GM10266 (cell line): ENCODE data around the gene NDP.

Experiments
- DNase-seq: peaks from one replicate; pipeline ENCODE4 v3.0.0; 2012; ENCODE audit errors: extremely low spot score
- TF ChIP-seq, protein P1 (sequence below): IDR thresholded peaks from 2 replicates; pipeline ENCODE4 v1.5.1; 2012; ENCODE audit warnings: mild to moderate bottlenecking, low read depth; ENCODE audit not compliant: control insufficient read depth, insufficient read depth; ENCODE audit errors: missing control alignments

NDP gene

DNA sequence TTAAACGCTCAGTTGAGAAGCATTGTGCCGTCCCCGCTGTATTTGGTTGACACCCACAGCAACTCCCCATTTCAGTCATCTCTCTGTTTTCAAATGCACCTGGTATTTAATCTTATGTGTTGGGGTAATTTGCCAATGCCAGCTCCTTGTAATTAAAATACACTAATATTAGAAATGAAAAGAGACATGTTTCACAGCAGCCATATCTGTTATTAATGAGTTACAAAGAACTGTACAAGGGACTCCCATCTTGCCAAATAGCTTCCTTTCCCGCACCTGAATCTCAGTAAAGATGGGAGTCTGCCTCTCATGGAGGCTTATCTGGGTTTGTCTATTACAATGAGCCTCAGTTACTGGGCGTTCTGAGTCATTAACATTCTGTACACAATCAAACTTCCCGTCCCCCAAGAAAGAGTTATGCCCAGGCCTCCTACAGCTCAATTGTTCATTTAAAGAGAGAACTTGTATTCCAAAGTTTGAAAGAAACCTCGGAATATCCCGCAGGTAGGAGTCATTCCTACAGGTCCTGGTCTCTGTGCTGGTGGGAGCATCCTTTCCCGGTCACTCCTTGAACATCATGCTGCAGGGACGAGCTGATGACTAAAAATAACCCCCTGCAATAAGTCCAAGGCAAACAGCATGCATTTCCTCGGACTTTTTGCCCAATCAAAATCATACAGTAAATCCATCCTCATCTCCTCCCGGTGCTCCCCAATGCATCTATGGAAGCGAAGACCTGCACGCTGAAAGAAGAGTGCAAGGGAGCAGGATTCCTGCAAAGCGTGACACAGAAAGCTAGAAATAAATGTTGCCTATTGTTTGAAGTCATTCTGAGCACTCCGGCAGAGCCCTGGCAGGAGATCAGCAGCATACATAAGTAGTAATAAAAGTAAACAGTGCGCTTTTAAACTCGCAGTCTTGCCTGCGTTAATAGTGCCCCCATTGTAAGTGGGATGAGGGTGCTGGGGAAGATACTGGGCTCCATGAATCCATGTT is 926 bp downstream of the NDP start:
- TF ChIP-seq, protein P1, sequence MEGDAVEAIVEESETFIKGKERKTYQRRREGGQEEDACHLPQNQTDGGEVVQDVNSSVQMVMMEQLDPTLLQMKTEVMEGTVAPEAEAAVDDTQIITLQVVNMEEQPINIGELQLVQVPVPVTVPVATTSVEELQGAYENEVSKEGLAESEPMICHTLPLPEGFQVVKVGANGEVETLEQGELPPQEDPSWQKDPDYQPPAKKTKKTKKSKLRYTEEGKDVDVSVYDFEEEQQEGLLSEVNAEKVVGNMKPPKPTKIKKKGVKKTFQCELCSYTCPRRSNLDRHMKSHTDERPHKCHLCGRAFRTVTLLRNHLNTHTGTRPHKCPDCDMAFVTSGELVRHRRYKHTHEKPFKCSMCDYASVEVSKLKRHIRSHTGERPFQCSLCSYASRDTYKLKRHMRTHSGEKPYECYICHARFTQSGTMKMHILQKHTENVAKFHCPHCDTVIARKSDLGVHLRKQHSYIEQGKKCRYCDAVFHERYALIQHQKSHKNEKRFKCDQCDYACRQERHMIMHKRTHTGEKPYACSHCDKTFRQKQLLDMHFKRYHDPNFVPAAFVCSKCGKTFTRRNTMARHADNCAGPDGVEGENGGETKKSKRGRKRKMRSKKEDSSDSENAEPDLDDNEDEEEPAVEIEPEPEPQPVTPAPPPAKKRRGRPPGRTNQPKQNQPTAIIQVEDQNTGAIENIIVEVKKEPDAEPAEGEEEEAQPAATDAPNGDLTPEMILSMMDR, result no peak
- DNase-seq, result no peak

DNA sequence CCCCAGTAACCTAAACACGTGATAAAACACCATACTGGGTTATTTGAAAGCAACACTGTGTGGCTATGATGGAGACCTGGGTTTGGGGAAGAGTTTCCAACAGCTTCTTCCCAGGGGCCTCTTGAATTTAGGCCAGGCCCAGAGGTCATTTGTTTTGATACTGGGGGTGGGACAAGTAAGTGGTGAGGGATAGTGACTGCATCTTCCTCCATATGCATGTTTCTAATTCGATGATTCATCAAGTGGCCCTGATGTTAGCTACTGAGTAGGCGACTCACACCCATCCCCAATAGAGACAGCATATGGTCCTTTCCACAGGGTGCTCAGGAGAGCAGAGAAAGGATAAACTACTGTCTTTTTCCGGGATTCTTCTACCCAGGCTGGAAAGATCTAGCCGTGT is 2.7 kb downstream of the NDP start:
- TF ChIP-seq, protein P1, result no peak
- DNase-seq, result no peak

DNA sequence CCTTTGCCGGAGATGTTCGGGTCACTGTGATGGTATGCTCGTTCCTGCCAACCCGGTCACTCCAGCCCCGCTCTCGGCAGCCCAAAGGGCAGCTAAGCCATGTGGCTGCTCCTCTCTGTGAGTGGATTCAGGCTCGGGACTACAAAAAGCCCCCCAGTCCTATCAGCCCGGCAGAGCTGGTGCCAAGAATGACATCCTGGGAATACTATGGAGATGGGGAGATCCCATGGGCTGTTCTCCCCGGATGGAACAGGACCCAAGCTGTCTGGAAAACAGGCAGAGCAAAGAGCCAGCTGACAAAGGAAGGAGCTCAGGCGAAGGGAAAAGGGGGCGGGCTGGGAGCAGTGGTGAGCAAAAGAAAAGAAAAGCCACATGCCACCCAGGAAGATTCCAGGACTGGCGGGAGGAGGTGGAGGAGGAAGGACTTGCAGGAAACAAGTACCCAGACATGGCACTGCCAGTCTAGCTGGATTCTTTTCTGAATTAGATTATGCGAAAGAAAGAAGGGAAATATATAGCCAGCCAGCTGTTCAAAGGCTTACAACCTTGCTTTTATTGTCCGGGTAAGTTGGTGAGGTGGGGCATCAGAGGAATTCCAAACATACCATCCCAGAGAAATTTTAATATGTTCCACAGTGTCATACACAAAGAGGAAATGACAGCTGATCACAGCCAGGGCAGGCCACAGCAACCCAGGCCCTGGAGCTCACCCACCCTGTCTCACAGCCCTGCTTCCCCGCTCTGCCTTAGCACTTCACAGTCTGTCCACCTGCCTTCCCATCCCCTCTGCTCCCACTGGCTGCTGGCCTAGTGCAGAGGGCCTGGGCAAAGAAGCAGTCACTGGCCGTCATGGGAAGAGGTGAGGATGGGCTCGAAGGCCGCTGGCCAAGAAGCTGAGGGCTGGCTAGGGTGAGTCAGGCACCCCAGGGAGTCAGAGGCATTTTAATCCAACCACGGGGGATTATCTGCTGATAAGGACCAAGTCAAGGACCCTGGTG is 3.4 kb downstream of the NDP start:
- no peak for DNase-seq
- TF ChIP-seq, protein P1, result no peak

DNA sequence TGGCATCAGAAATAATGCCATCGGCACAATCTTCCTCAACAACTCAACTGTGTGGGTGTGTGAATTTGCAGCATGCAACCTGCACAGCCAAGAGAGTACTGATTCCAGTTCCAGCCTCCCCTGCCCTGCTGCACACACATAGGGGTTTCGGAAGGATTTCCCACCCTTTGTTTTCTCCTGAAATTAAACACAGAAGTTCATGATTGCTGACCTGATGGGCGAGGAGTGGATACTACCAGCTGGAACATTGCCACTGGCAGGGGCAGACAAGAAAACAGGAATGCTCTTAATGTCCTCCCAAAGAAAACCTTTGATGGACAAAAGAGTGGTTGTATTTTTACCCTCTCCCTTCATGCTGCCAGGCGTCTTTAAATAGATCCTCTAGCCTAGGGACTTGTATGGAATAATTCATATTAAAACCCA is 4.8 kb downstream of the NDP start:
- DNase-seq, result no peak
- TF ChIP-seq, protein P1, result no peak

DNA sequence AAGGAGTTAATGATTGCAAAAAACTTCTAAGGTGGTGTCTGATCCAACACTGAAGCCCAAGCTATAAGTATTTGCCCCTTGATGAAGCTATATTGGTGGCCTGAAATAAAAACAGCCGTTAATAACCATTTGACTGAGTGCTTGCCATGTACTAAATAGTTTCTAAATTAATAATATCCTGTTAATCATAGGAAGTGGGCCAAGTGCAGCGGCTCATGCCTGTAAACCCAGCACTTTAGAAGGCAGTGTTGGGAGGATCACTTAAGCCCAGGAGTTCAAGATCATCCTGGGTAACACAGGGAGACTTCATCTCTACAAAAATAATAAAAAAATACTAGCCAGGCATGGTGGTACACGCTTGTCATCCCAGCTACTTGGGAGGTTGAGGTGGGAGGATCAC is 8.3 kb downstream of the NDP start:
- TF ChIP-seq, protein P1, result no peak
- no peak for DNase-seq

DNA sequence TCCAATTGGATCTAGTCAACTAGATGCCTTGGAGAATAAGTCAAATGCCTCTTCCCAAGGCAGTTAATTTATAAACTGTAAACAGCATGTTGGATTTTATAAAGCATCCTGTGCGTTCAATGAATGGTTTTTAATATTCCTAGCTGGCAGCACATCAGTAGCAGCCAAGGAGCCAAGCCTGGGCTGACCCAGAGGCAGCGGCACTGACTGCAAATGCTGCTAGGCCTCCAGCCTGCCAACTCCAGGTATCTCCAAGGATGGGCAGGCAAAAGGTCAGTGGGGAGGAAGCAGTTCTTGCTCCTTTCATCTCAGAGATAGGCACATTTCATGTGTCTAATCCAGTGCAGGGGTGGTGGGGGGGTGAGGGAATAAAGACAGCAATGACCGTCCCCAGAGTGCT is 9.5 kb downstream of the NDP start:
- no peak for DNase-seq

More for the DNA sequence above, 9.5 kb downstream of the NDP start:
- TF ChIP-seq, protein P1, result no peak
